Measurements from ENCODE around the gene WNK1.
"Not testable (repeated sequence)": the region's sequence is repeated elsewhere in the genome, so short reads cannot be mapped to it uniquely, and the experiment has no call there.

The WNK1 gene

GRCh38 chr12:749751-750270 lies 2.6 kb upstream of the WNK1 start:
- DNase-seq, result no peak

- DNase-seq, result no peak
Measured at GRCh38 chr12:750366-751191, 1.8 kb upstream of the WNK1 start.

GRCh38 chr12:751192-751998 lies 984 bp upstream of the WNK1 start:
- peak; percentile 94 for DNase-seq

GRCh38 chr12:752695-753610 lies 574 bp downstream of the WNK1 start:
- DNase-seq, result peak; percentile 51

GRCh38 chr12:753611-754472 lies 1.5 kb downstream of the WNK1 start:
- peak; percentile 68 for DNase-seq

GRCh38 chr12:754473-754820 lies 2.1 kb downstream of the WNK1 start:
- DNase-seq, result no peak

GRCh38 chr12:754851-755562 lies 2.6 kb downstream of the WNK1 start:
- peak; percentile 25 for DNase-seq

- DNase-seq, result no peak
Measured at GRCh38 chr12:759628-760027, 7.2 kb downstream of the WNK1 start.

GRCh38 chr12:761256-761655 lies 8.9 kb downstream of the WNK1 start:
- DNase-seq, result no peak

GRCh38 chr12:765840-766239 lies 13.5 kb downstream of the WNK1 start:
- DNase-seq, result no peak

- no peak for DNase-seq
Measured at GRCh38 chr12:768434-768833, 16.1 kb downstream of the WNK1 start.

- no peak for DNase-seq
Measured at GRCh38 chr12:770479-770878, 18.1 kb downstream of the WNK1 start.

- no peak for DNase-seq
Measured at GRCh38 chr12:772056-772697, 19.8 kb downstream of the WNK1 start.

- no peak for DNase-seq
Measured at GRCh38 chr12:774051-774614, 21.8 kb downstream of the WNK1 start.

- DNase-seq, result not testable (repeated sequence)
Measured at GRCh38 chr12:775973-776771, 23.8 kb downstream of the WNK1 start.

- not testable (repeated sequence) for DNase-seq
Measured at GRCh38 chr12:776772-777373, 24.5 kb downstream of the WNK1 start.

GRCh38 chr12:777550-778047 lies 25.2 kb downstream of the WNK1 start:
- no peak for DNase-seq

- no peak for DNase-seq
Measured at GRCh38 chr12:778615-779014, 26.2 kb downstream of the WNK1 start.
